GM19463 (cell line): ENCODE results near the gene TSKS.

ENCODE experiments used
- ATAC-seq: cut with Tn5 transposase; IDR thresholded peaks from one replicate; pipeline ENCODE4 v1.9.1; 2021; ENCODE audit warnings: mild to moderate bottlenecking, moderate library complexity; ENCODE audit not compliant: unreplicated experiment

TSKS gene

GRCh38 chr19:49767967-49768581, 5.0 kb upstream of the TSKS start:
- ATAC-seq, result no peak

GRCh38 chr19:49767381-49767780, 4.3 kb upstream of the TSKS start:
- ATAC-seq, result no peak

DNA sequence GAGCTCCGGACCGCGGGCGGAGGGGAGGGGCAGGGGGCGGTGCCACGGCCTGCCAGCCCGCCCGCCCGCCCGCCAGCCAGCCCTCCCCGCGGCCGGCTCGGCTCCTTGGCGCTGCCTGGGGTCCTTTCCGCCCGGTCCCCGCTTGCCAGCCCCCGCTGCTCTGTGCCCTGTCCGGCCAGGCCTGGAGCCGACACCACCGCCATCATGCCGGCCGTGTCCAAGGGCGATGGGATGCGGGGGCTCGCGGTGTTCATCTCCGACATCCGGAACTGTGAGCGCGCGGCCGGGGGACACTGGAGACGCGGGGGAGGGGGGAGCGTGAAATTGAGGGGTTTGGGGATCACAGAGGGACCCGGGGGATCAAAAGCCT, 3.8 kb upstream of the TSKS start, which contains the start of gene AP2A1:
AP2A1 (plus strand) TSS at position 72 of the 370 bp plus-strand sequence; CDS start at position 205, 133 bp downstream.
- ATAC-seq, result no peak

- ATAC-seq, result peak; percentile 86
These were observed 3.2 kb upstream of the TSKS start for GRCh38 chr19:49766007-49766929.

DNA sequence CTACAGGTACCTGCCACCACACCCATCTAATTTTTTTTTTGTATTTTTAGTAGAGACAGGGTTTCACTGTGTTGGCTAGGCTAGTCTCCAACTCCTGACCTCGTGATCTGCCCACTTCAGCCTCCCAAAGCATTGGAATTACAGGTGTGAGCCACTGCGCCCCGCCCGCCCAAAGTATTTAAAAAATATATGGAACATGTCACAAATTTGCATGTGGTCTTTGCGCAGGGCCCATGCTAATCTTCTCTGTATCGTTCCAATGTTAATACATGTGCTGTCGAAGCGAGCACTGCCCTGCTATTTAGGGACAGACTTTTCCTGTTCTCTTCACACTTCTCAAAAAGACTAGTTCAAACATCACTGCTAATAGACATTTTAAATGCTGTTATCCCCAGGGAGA, 1.2 kb upstream of the TSKS start:
- ATAC-seq, result no peak

GRCh38 chr19:49761625-49762311, 1.3 kb downstream of the TSKS start:
- ATAC-seq, result no peak

- no peak for ATAC-seq
These were observed 1.9 kb downstream of the TSKS start for GRCh38 chr19:49761249-49761624.

GRCh38 chr19:49758292-49758691, 4.8 kb downstream of the TSKS start:
- no peak for ATAC-seq

DNA sequence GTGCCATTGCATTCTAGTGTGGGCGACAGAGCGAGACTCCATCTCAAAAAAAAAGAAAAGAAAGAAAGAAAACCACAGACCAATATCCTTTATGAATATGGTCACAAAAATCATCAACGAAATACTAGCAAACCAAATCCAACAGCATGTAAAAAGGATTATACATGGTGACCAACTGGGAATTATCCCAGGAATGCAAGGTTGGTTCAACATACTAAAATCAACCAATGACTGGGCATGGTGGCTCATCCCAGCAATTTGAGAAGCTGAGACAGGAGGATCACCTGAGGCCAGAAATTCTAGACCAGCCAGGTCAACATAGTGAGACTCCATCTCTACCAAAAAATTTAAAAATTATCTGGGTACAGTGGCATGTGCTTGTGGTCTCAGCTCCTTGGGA, 7.2 kb downstream of the TSKS start:
- no peak for ATAC-seq

- no peak for ATAC-seq
These were observed 10.4 kb downstream of the TSKS start for GRCh38 chr19:49752701-49753100.

- ATAC-seq, result no peak
These were observed 13.3 kb downstream of the TSKS start for GRCh38 chr19:49749771-49750170.

- no peak for ATAC-seq
These were observed 13.9 kb downstream of the TSKS start for GRCh38 chr19:49749055-49749716.

- no peak for ATAC-seq
These were observed 16.7 kb downstream of the TSKS start for GRCh38 chr19:49746206-49746958.

- no peak for ATAC-seq
These were observed 18.1 kb downstream of the TSKS start for GRCh38 chr19:49744946-49745381.

DNA sequence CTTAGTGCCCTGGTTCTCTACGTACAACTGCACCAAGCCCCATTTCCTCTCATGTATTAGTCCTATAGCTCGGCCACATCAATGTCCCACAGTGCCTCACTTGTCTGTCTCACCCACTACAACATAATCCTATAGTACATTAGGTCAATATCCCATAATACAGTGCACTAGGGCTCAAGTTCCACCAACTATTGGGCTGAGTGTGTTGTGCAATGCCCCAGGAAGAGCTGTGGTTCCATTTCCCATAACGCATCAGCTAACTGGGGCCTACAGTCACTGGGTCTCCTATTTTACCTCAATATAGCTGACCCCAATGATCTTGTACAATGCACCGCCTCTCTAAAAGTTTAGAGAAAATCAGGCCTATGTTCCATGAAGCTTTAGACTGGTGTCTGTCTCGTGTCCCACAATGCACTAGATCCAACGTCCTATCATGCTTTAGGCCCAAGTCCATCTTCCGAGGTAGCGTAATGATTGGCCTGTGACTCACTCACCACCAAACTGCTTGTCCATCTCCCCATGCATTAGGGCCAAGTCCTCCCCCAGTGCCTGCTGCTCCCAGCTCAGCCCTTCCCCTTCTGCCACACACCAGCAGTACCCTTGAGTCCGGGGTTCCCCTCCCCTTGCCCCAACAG, 21.8 kb downstream of the TSKS start:
- no peak for ATAC-seq

DNA sequence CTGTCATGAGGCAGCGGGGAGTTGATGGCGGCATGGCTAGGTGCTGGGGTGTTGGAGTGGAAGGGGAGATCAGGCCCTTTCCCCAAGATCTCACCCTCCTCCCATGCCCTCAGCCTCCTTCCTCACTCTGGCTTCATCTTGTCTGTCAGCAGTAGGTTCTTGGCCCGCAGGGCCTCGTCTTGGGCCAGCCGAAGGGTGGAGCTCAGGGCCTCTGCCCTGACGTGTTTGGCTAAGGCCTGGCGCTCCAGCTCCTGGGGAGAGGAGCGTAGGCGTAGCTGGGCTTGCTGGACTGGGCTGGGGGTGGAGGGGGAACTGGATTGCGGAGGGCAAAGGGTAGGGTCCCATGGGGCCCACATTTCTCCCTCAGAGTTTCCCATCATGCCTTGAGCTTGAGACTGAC, 23.2 kb downstream of the TSKS start:
- no peak for ATAC-seq

GRCh38 chr19:49739098-49739497, 24.0 kb downstream of the TSKS start:
- ATAC-seq, result no peak

DNA sequence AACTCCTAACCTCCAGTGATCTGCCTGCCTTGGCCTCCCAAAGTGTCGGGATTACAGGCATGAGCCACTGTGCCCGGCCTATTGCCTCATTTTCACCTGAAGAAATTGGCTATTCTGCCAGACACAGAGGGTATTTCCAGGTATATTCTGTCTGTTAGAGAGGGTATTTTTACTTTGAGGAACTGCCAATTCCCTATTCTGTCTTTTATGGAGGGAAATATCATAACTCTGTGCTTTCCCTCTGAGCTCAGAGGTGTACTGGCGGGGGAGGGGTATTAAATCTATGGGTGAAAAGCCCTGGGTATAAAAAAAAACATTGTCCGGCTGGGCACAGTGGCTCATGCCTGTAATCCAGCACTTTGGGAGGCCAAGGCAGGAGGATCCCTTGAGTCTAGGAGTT, 24.8 kb downstream of the TSKS start:
- no peak for ATAC-seq

- no peak for ATAC-seq
These were observed 32.9 kb downstream of the TSKS start for GRCh38 chr19:49730166-49730565.
